Spleen (tissue), 11 donors: ENCODE measurements around the gene SEMA3B. TPM values are rescaled to one million over a fixed set of nuclear protein-coding genes. Genes with fewer than 3 reads are reported as not detected.

Source experiments
- DNase-seq: peaks from one replicate; pipeline ENCODE4 v3.0.0-alpha.2; 2020
- H3K27ac ChIP-seq, 8 donors: fragments of 200-600 bp; sonication (generic) in 7 of 8; 1 replicate in 4 of 8; 2 replicates in 4 of 8; pipeline versions ENCODE4 v1.5.0 to v1.8.0; 2016 to 2021; ENCODE audit warnings: inconsistent platforms in 4 of 8, mild to moderate bottlenecking in 4 of 8, moderate library complexity in 1 of 8
- H3K27me3 ChIP-seq, 7 donors: fragments of 200-600 bp; sonication (generic) in 6 of 7; replicated peaks in 1 of 7; 1 replicate in 4 of 7; 2 replicates in 3 of 7; pipeline versions ENCODE4 v1.5.0 to v1.8.0; 2016 to 2021; ENCODE audit warnings: inconsistent platforms in 3 of 7, mild to moderate bottlenecking in 1 of 7
- H3K36me3 ChIP-seq, 6 donors: fragments of 200-600 bp; sonication (generic) in 5 of 6; 1 replicate in 4 of 6; 2 replicates in 2 of 6; pipeline versions ENCODE4 v1.5.0 to v1.8.0; 2016 to 2021; ENCODE audit warnings: inconsistent platforms in 2 of 6
- H3K4me1 ChIP-seq, 6 donors: fragments of 200-600 bp; sonication (generic) in 5 of 6; 1 replicate in 3 of 6; 2 replicates in 3 of 6; pipeline versions ENCODE4 v1.5.0 to v1.8.0; 2016 to 2021; ENCODE audit warnings: inconsistent platforms in 3 of 6
- H3K4me3 ChIP-seq, 8 donors: fragments of 200-600 bp; sonication (generic) in 7 of 8; 1 replicate in 4 of 8; 2 replicates in 4 of 8; pipeline versions ENCODE4 v1.5.0 to v1.8.0; 2016 to 2021; ENCODE audit warnings: inconsistent platforms in 4 of 8, mild to moderate bottlenecking in 4 of 8, moderate library complexity in 2 of 8
- H3K9me3 ChIP-seq, 8 donors: fragments of 200-600 bp; sonication (generic) in 7 of 8; 1 replicate in 4 of 8; 2 replicates in 4 of 8; pipeline versions ENCODE4 v1.5.0 to v1.8.0; 2016 to 2021; ENCODE audit warnings: inconsistent platforms in 4 of 8
- CTCF ChIP-seq, 11 experiments: fragments of 200-600 bp in 7 of 11; fragments of 450-650 bp in 4 of 11; sonication (generic) in 4 of 11; IDR thresholded peaks in 8 of 11; conservative IDR thresholded peaks in 3 of 11; 1 replicate in 7 of 11; 2 replicates in 4 of 11; pipeline versions ENCODE4 v1.4.0 to v1.8.0; 2016 to 2021; ENCODE audit warnings: antibody characterized with exemption in 11 of 11, inconsistent platforms in 4 of 11, mild to moderate bottlenecking in 1 of 11
- POLR2A ChIP-seq, 3 donors: fragments of 450-650 bp; IDR thresholded peaks; one replicate each; pipeline ENCODE4 v1.5.1; 2017; ENCODE audit warnings: antibody characterized with exemption in 3 of 3, mild to moderate bottlenecking in 1 of 3
- POLR2AphosphoS5 ChIP-seq, 3 donors: sonication (generic); formaldehyde crosslinking; IDR thresholded peaks; one replicate each; pipeline ENCODE4 v1.5.1; 2017; ENCODE audit warnings: antibody characterized with exemption in 3 of 3
- WGBS, 5 donors: extraction: QIAGEN DNeasy Blood & Tissue Kit in 3 of 5; methylation state at CpG; one replicate each; pipeline versions ENCODE4 v1.1.5 to v1.1.7; 2013 to 2018; 5-methylcytosine and 5-hydroxymethylcytosine counted together
- intact Hi-C: fragments of 100-400 bp; cut with DNase I; formaldehyde crosslinking; loops from one replicate; pipeline ENCODE4 v1.15.0; 2023; ENCODE audit warnings: low total_unique reads
- polyA plus RNA-seq, 3 donors: library from polyadenylated mRNA; stranded (reverse); fragments of 200-250 nt; gene quantifications; one replicate each; pipeline ENCODE4 v1.2.1, GENCODE V29; 2013
- total RNA-seq, 7 donors: library from RNA; depleted of rRNA in 3 of 7; stranded (reverse); fragments of >200 nt in 3 of 7; fragmentation: NEBNext Ultra II Directional in 4 of 7; extraction: Animal tissue kit (Norgen Biotek cat#: 25700) in 4 of 7; gene quantifications; one replicate each; pipeline versions ENCODE4 v1.1.0 to v1.2.1, GENCODE V29; 2016 to 2021
- donor health status: healthy with polysubstance abuse.
- donor health status: DM: no; HTN: no; CAD: no; lungs with moderate emphysema.
- donor health status: DM: no; HTN: no; CAD: no.
- donor health status: Bipolar disorder and iron deficiency.
- donor health status: healthy.
- donor health status: DM: no; HTN: no; CAD: no.
- donor health status: DM: yes; HTN: yes; CAD: no.

The SEMA3B gene
- total and polyA plus RNA-seq, 10 donors: 2.2 to 14.5 (median 4.0) TPM

DNA sequence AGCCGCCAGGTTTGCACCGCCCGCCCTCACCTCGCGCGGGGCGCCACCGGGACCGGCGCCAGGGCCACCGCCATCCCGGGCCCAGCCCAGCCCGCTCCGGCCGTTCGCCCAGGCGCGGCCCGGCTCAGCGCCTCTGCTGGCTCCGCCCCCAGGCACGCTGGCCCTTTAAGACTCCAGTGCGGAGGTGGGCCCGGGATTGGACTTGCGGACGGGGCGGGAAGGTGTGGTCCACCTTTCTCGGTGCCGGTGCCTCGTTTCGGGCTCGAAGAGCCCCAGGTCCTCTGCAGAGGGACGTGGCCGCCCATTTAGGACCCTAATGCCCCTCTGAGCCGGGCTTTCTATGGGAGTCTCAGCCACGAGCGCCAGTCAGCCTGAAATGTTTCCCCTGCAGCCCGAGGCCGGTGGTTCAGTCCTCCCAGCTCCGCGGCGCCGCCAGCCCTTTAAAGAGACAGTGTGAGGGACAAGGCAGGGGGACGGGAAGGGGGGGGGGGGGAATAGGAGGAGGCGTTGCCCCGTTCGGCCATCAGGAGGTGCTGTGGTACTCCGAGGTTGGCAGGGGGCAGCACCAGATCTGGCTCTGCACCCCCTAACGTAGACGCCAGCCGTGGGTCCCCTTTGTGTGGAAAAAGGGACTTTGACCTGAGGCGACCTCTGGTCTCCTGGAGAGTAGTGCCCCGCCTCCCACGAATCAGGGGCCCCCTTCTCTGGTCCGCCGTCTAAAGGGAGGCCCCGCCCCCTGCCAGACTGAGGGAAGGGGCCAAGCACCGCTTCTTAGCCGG is 52.6 kb downstream of the SEMA3B start:
- Histone ChIP-seq H3K9me3 (no peaks in the 10 kb centered on the region), H3K4me1 (peaks cover 30 to 93% (median 89%) of the 10 kb centered on the region in 6 donors), H3K4me3 (peak overlapping the region; percentile 72 to 97 (median 90)), H3K36me3 (peaks cover 2 to 66% (median 37%) of the 10 kb centered on the region in 6 donors), H3K27ac (peak overlapping the region; percentile 86 to 96 (median 93)), H3K27me3 (no peaks in the 10 kb centered on the region)
- TF ChIP-seq POLR2A (IDR thresholded peaks at IDR 0.05) (peak in 1 of 3 donors; percentile 5), CTCF (IDR thresholded peaks at IDR 0.05 in 8 of 11, conservative IDR thresholded peaks at IDR 0.05 in 3 of 11) (peak; percentile 27 to 85 (median 62)), POLR2AphosphoS5 (IDR thresholded peaks at IDR 0.05) (peak; percentile 54 to 75 (median 68))
- intact Hi-C loops: loop anchor here (10.0 kb wide), 1 partner anchor 87 kb away; the partner anchor contains the start of gene GNAI2
- DNase-seq: peak; percentile 96
- 0 to 2% (median 1%) methylated on average over 23 to 59 of the region's 59 CpGs for WGBS, 5 donors

GRCh38 chr3:50322115-50322385 is 53.1 kb downstream of the SEMA3B start:
- 18 to 35% (median 32%) methylated on average over 7 to 14 of the region's 14 CpGs for WGBS, 5 donors
- DNase-seq: no peak
- TF ChIP-seq CTCF (IDR thresholded peaks at IDR 0.05 in 8 of 11, conservative IDR thresholded peaks at IDR 0.05 in 3 of 11) (no peak), POLR2AphosphoS5 (IDR thresholded peaks at IDR 0.05) (no peak), POLR2A (IDR thresholded peaks at IDR 0.05) (no peak)
- Histone ChIP-seq H3K4me3 (peak overlapping the region; percentile 72 to 97 (median 90)), H3K27ac (peak overlapping the region; percentile 86 to 96 (median 93)), H3K4me1 (peaks cover 28 to 93% (median 89%) of the 10 kb centered on the region in 6 donors), H3K9me3 (no peaks in the 10 kb centered on the region), H3K27me3 (no peaks in the 10 kb centered on the region), H3K36me3 (peaks cover 2 to 64% (median 37%) of the 10 kb centered on the region in 6 donors)
- intact Hi-C loops: loop anchor here (10.0 kb wide), 1 partner anchor 87 kb away; the partner anchor contains the start of gene GNAI2

- peaks cover 2 to 59% (median 32%) of the 10 kb centered on the region in 6 donors for H3K36me3 ChIP-seq
- H3K4me1 ChIP-seq: peaks cover 33 to 93% (median 89%) of the 10 kb centered on the region in 6 donors
- no peaks in the 10 kb centered on the region for H3K9me3 ChIP-seq
- DNase-seq: peak; percentile 89
- intact Hi-C loops: loop anchor here (10.0 kb wide), 1 partner anchor 88 kb away; the partner anchor contains the start of gene GNAI2
- WGBS, 5 donors: 47 to 60% (median 55%) methylated on average over 14 to 31 of the region's 31 CpGs
- TF ChIP-seq POLR2AphosphoS5 (IDR thresholded peaks at IDR 0.05) (peak; percentile 90 to 95 (median 93)), CTCF (IDR thresholded peaks at IDR 0.05 in 8 of 11, conservative IDR thresholded peaks at IDR 0.05 in 3 of 11) (no peak), POLR2A (IDR thresholded peaks at IDR 0.05) (peak in 1 of 3 donors; percentile 66)
- peak within 1 kb of the TSS; percentile 72 to 97 (median 90) for H3K4me3 ChIP-seq
- peak within 1 kb of the TSS; percentile 86 to 96 (median 93) for H3K27ac ChIP-seq
- H3K27me3 ChIP-seq: no peaks in the 10 kb centered on the region
Observed at GRCh38 chr3:50322386-50323091, 53.6 kb downstream of the SEMA3B start, which contains the start of gene HYAL2. Gene HYAL2, minus strand, starts transcription at chr3:50322745. Its CDS starts 2,256 bp downstream, at chr3:50320489.
